GM12864 (cell line): Measurements from ENCODE around the gene RPS6KA5.

Source experiments
- DNase-seq: peaks from one replicate; pipeline ENCODE4 v3.0.0-alpha.2; 2011; ENCODE audit warnings: low read depth
- H3K4me3 ChIP-seq: 2 replicates; pipeline ENCODE4 v1.5.1; 2011; ENCODE audit warnings: mild to moderate bottlenecking, low read depth, low read length, control low read depth
- TF ChIP-seq, protein P1 (sequence below): IDR thresholded peaks from 2 replicates; pipeline ENCODE4 v1.5.1; 2011; ENCODE audit warnings: low read depth, mild to moderate bottlenecking, moderate library complexity, low read length, control low read depth, inconsistent platforms; ENCODE audit errors: missing control alignments

The RPS6KA5 gene

DNA sequence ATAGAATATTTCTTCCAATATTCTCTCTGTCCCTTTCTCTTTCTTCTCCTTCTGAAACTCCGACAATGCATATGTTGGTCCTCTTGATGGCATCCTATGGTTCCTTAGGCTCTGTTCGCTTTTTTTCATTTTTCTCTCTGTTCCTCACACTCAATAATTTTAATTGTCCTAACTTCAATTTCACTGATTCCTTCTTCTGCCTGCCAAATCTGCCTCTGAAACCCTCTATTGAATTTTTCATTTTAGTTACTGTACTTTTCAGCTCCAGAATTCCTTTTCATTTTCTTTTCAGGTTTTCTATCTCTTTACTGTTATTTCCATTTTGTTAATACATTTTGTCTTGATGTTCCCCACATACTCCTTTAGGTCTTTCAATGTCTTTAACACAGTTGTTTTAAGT is 177.2 kb downstream of the RPS6KA5 start:
- no peak for DNase-seq
- TF ChIP-seq, protein P1, sequence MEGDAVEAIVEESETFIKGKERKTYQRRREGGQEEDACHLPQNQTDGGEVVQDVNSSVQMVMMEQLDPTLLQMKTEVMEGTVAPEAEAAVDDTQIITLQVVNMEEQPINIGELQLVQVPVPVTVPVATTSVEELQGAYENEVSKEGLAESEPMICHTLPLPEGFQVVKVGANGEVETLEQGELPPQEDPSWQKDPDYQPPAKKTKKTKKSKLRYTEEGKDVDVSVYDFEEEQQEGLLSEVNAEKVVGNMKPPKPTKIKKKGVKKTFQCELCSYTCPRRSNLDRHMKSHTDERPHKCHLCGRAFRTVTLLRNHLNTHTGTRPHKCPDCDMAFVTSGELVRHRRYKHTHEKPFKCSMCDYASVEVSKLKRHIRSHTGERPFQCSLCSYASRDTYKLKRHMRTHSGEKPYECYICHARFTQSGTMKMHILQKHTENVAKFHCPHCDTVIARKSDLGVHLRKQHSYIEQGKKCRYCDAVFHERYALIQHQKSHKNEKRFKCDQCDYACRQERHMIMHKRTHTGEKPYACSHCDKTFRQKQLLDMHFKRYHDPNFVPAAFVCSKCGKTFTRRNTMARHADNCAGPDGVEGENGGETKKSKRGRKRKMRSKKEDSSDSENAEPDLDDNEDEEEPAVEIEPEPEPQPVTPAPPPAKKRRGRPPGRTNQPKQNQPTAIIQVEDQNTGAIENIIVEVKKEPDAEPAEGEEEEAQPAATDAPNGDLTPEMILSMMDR = no peak
- no peak overlapping the region for H3K4me3 ChIP-seq

DNA sequence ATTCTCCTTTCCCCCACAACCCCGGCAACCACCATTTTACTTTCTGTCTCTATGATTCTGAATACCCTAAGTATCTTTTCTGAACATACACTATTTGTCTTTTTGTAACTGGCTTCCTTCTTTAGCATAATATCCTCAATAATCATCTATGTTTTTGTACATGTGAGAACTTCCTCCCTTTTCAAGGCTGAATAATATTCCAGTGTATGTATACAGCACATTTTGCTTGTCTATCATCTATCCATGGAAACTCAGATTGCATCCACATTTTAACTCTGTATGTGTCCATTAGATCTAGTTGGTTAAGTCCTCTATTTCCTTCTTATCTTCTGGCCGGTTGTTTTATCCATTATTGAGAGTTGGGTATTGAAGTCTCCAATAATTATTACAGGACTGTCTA is 180.2 kb downstream of the RPS6KA5 start:
- TF ChIP-seq, protein P1 = no peak
- H3K4me3 ChIP-seq = no peak overlapping the region
- no peak for DNase-seq

DNA sequence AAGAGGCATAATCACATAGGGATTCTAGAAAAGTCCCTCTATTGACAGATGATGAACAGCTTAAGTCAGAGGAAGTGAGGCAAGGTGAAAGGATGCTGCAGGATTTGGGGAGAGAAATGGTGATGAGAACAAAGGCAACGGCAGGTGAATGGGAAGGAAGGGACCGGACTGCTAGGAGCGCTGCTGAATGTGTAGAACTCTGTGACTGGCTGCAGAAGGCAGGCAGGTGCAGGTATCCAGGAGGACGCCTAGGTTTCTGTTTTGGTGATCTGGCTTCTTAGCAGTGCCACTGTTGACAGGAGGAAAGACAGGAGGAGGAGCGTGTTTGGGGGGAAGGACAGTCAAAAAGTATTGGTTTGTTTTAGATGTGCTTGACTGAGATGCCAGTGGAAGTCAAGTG is 185.8 kb downstream of the RPS6KA5 start:
- no peak overlapping the region for H3K4me3 ChIP-seq
- TF ChIP-seq, protein P1 = no peak

DNA sequence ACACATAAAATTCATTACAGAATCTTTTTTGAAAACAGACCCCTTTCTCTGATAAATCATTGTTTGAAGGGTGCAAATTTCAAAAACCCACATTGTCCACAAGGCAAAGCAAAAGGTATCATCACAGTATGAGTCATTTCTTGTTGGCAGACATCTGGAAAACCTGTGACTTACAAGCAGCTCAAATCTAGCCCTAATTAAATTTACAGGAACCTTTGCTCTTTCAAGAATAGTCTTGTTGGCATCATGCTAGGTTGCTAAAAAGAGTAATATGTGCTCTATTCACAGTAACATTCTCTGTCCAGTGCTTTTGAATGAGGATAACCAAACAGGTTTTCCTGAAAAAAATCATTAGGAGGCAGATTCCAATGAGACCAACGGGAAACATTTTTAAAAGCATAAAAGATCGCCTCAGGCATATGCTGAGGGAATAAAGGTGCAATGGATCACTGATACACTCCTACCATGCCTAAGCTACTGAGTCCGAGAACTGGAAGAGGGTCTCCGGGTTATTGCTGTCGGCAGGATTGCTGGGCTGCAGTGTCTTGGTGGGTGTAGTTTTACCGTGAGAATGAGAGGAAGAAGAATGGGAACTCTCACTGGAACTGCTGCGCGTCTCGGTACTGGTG is 188.7 kb downstream of the RPS6KA5 start:
- H3K4me3 ChIP-seq = no peak overlapping the region
- no peak for DNase-seq
- TF ChIP-seq, protein P1 = no peak

More for the DNA sequence above, 185.8 kb downstream of the RPS6KA5 start:
- DNase-seq = no peak

DNA sequence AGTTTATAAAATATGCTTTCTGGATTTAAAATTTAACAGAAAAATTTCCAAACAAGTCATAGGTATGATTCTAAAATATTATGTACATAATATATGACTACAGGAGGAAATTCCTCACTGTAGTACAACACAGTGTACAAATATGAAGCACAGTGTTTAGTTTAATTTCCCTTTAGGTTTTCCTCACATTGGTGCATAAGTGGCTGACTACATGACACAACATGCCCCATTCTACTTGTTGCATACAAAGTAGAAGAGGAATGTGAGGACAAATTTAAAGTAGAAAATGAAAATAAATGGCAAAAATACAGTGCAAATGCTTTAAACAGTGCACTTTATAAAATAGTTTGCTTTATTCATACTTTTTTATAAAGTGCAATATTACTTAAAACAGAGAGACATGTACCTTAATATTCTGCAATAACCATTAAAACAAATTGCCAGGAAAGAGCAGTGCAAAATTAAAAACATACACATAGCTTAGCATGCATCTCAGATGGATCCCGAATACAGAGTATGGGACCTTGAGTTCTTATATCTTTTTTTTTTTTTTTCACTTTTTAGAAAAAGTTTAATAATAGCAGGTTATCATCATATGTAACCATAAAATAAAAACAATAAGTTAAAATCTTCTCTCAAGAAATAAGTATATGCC is 189.4 kb downstream of the RPS6KA5 start:
- DNase-seq = no peak
- H3K4me3 ChIP-seq = no peak overlapping the region
- TF ChIP-seq, protein P1 = no peak

DNA sequence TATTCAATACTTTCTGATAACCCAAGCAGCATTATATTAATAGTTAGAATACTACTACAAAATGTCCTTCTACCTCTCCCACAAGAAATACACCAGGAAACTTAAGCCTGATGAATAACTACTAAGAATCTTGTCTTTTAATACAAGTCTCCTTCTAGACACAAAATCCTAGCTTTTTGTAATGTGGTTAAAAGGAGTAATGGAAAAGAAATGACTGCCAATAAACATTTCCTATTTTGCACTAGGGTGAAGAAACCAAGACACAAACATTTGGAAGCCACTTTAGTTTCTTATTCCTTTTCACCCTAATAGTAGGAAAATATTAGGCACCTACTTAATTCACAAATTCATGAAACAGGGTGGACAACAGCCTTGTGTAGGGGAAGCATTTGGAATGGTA is 192.9 kb downstream of the RPS6KA5 start:
- TF ChIP-seq, protein P1 = no peak
- DNase-seq = no peak
- H3K4me3 ChIP-seq = no peak overlapping the region

DNA sequence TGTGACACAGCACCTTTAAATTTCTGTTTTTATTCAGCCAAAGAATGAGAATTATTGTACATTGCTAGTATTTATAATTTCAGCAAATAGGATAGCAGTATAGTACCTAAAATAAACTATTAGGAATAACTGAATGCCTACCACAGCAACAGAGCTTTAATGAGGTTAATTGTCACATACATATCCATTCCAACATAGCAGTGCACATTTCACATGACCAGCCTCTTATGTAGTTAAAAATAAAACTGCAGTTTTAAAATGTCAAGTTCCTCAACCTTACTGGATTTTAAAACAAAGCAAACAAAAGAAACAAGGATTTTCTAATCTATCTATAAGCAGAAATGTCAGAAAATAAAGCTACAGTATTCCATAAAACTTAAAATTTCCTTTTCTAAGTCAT is 193.6 kb downstream of the RPS6KA5 start:
- TF ChIP-seq, protein P1 = no peak
- H3K4me3 ChIP-seq = no peak overlapping the region
- DNase-seq = no peak
